ENCODE measurements around the gene SPAG7. TPM values are rescaled to one million over a fixed set of nuclear protein-coding genes. Genes with fewer than 3 reads are reported as not detected.

The SPAG7 gene
- total RNA-seq, 4 donors from 2014 or later = 78.6 to 114 (median 91.0) TPM

DNA sequence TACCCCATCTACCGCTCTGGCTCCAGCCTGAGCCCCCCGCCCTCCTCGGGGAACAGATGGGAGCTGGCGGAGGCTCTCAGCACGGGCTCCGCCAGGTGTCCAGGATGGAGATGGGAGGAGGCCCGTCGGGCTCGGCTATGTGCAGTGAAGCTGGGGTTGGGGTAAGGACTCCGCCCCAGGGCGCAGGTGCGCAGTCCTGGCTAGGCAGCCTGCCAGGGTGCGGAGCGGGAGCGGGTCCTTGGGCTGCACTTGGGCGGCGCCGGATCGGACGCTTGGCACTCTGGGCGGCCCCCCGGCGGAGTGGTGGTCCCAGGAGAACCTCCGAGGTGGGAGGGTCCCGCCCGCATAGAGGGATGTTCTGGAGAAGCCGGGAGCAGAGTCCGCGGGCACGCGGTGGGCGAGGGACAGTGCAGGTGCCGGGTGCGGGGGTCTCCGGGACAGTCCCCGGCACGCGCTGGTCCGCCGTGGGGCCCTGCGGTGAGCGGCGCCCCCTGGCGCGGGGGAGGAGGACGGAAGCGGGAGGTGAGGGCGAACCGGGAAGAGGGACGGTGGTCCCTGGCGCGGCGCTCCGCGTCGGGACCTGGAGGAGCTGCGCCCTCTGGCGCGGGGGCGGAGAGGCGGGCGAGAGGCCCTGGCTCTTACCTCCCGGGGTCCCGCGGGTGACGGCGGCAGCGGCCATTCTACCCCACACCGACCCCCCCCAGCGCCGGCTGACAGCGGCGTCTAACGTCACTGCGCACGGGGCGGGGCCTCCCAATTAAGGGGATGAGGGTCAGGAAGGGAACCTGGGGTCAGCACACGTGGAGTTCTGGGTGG lies 19.5 kb upstream of the SPAG7 start, which contains the start of gene CAMTA2:
Gene CAMTA2, minus strand, starts transcription at position 725 of the 816 bp plus-strand sequence. CDS start 1,453 bp downstream, outside the sequence.
- peak within 1 kb of the TSS; percentile 88 to 98 (median 96) for H3K27ac ChIP-seq
- peaks cover 17 to 20% of the 10 kb centered on the region in 2 donors for H3K4me1 ChIP-seq
- peak within 1 kb of the TSS; percentile 76 to 100 (median 94) for H3K4me3 ChIP-seq
- intact Hi-C loops (cut with DNase I; ENCODE audit: low total_unique reads) (loop anchor here (1.0 to 2.0 kb wide), 3 partner anchors 20 to 78 kb away; partner anchors contain the start of genes RNF167, SLC25A11 and SPAG7), in situ Hi-C loops (cut with MboI; ENCODE audit: low sequenced_read_pairs in 4 of 4) (loop anchor here (5.0 to 10.0 kb wide), 3 partner anchors 72 to 78 kb away; no protein-coding TSS in a partner anchor)
- peaks cover 0 to 22% of the 10 kb centered on the region in 2 donors for H3K36me3 ChIP-seq
- DNase-seq = peak; percentile 84 to 90
- peak; percentile 80 to 96 (median 94) for TF ChIP-seq CTCF (IDR thresholded peaks at IDR 0.05 in 4 of 5, conservative IDR thresholded peaks at IDR 0.05 in 1 of 5)
- peak; percentile 89 to 91 for TF ChIP-seq POLR2A (IDR thresholded peaks at IDR 0.05)
- no peaks in the 10 kb centered on the region for H3K27me3 ChIP-seq
- no peaks in the 10 kb centered on the region for H3K9me3 ChIP-seq
- ATAC-seq = peak; percentile 92

GRCh38 chr17:4986403-4986802 lies 18.8 kb upstream of the SPAG7 start:
- Histone ChIP-seq H3K36me3 (peaks cover 0 to 30% of the 10 kb centered on the region in 2 donors), H3K9me3 (no peaks in the 10 kb centered on the region), H3K4me3 (peak overlapping the region; percentile 76 to 100 (median 94)), H3K4me1 (peaks cover 17 to 20% of the 10 kb centered on the region in 2 donors), H3K27me3 (no peaks in the 10 kb centered on the region), H3K27ac (peak overlapping the region; percentile 88 to 98 (median 96))
- intact Hi-C loops (cut with DNase I; ENCODE audit: low total_unique reads) = loop anchor here (2.0 kb wide), 1 partner anchor 46 kb away; the partner anchor contains the start of genes RNF167 and SLC25A11
- DNase-seq (no peak), ATAC-seq (peak in 1 of 2 donors; percentile 4)
- no peak for TF ChIP-seq CTCF (IDR thresholded peaks at IDR 0.05 in 4 of 5, conservative IDR thresholded peaks at IDR 0.05 in 1 of 5)
- TF ChIP-seq POLR2A (IDR thresholded peaks at IDR 0.05) = no peak
- in situ Hi-C loops (cut with MboI; ENCODE audit: low sequenced_read_pairs in 4 of 4) = loop anchor here (5.0 to 10.0 kb wide), 3 partner anchors 72 to 78 kb away; no protein-coding TSS in a partner anchor

GRCh38 chr17:4982305-4982704 lies 14.7 kb upstream of the SPAG7 start:
- Histone ChIP-seq H3K27me3 (no peaks in the 10 kb centered on the region), H3K27ac (no peak overlapping the region), H3K9me3 (no peaks in the 10 kb centered on the region), H3K4me1 (peaks cover 13 to 14% of the 10 kb centered on the region in 2 donors), H3K36me3 (peaks cover 0 to 68% of the 10 kb centered on the region in 2 donors), H3K4me3 (no peak overlapping the region)
- DNase-seq (no peak), ATAC-seq (no peak)
- TF ChIP-seq CTCF (IDR thresholded peaks at IDR 0.05 in 4 of 5, conservative IDR thresholded peaks at IDR 0.05 in 1 of 5) (no peak), POLR2A (IDR thresholded peaks at IDR 0.05) (no peak)
- in situ Hi-C loops (cut with MboI; ENCODE audit: low sequenced_read_pairs in 4 of 4) = loop anchor here (5.0 to 10.0 kb wide), 4 partner anchors 45 to 82 kb away; no protein-coding TSS in a partner anchor
- intact Hi-C loops (cut with DNase I; ENCODE audit: low total_unique reads) = no loop called here

GRCh38 chr17:4980644-4981216 lies 13.1 kb upstream of the SPAG7 start:
- intact Hi-C loops (cut with DNase I; ENCODE audit: low total_unique reads) (loop anchor here (1.0 kb wide), 1 partner anchor 82 kb away; no protein-coding TSS in a partner anchor), in situ Hi-C loops (cut with MboI; ENCODE audit: low sequenced_read_pairs in 4 of 4) (loop anchor here (5.0 to 10.0 kb wide), 4 partner anchors 43 to 84 kb away; no protein-coding TSS in a partner anchor)

More at GRCh38 chr17:4980644-4981216, 13.1 kb upstream of the SPAG7 start:
- Histone ChIP-seq H3K9me3 (no peaks in the 10 kb centered on the region), H3K27ac (peak overlapping the region in 1 of 4 donors; percentile 43), H3K4me1 (peaks cover 5% of the 10 kb centered on the region in 2 donors), H3K36me3 (peaks cover 0 to 82% of the 10 kb centered on the region in 2 donors), H3K27me3 (no peaks in the 10 kb centered on the region), H3K4me3 (no peak overlapping the region)
- TF ChIP-seq CTCF (IDR thresholded peaks at IDR 0.05 in 4 of 5, conservative IDR thresholded peaks at IDR 0.05 in 1 of 5) (peak; percentile 75 to 88 (median 85)), POLR2A (IDR thresholded peaks at IDR 0.05) (no peak)
- ATAC-seq (peak; percentile 65 to 67), DNase-seq (no peak)

All from gastrocnemius medialis (tissue), 4 donors.